GM12878 (cell line): ENCODE data around the gene CEP63. TPM values are rescaled to one million over a fixed set of nuclear protein-coding genes. Genes with fewer than 3 reads are reported as not detected.

ENCODE experiments used
- ATAC-seq: fragments of 200-7000 bp; cut with Tn5 transposase; 3 replicates; pipeline ENCODE4 v1.9.1; 2020; ENCODE audit warnings: mild to moderate bottlenecking, moderate library complexity
- BruUV-seq: library from RNA; stranded (reverse); fragments of 400-500 nt; replicated peaks from 2 replicates; lab custom pipeline; 2021; lab: Mats Ljungman, UMichigan
- CTCF ChIA-PET: fragments of 300-600 bp; sonication (Branson Sonifier 250); formaldehyde crosslinking; extraction: SDS; loops from one replicate; lab custom pipeline; 2021; ENCODE audit warnings: inconsistent platforms; lab: Yijun Ruan, JAX
- POLR2A ChIA-PET: fragments of 350-600 bp; formaldehyde crosslinking; extraction: SDS; loops from one replicate; lab custom pipeline; 2021; ENCODE audit warnings: inconsistent platforms; lab: Charles Lee
- RAD21 ChIA-PET: fragments of 300-600 bp; sonication (Branson Sonifier 250); formaldehyde crosslinking; loops from one replicate; lab custom pipeline; 2023; ENCODE audit warnings: antibody characterized with exemption; ENCODE audit not compliant: unreplicated experiment; lab: Charles Lee
- SMC1A ChIA-PET: fragments of 300-600 bp; sonication (Branson Sonifier 250); formaldehyde crosslinking; loops from one replicate; lab custom pipeline; 2023; ENCODE audit not compliant: unreplicated experiment, uncharacterized antibody; lab: Charles Lee
- DNase-seq: peaks from one replicate; pipeline ENCODE4 v3.0.0-alpha.2; 2011; ENCODE audit warnings: low read depth, low spot score
- FAIRE-seq: peaks from 3 replicates; lab custom pipeline; 2011; peaks lifted over from hg19 to GRCh38; lab: Jason Lieb, UNC
- H2AFZ ChIP-seq: 2 replicates; pipeline ENCODE4 v1.6.0; 2011; ENCODE audit warnings: low read depth, low read length, control low read depth; ENCODE audit not compliant: control insufficient read depth
- H3K27ac ChIP-seq: 2 replicates; pipeline ENCODE4 v1.5.1; 2011; ENCODE audit warnings: control low read depth; ENCODE audit not compliant: control insufficient read depth, insufficient read depth
- H3K27me3 ChIP-seq, 2 experiments: replicated peaks in 1 of 2; 2 replicates each; pipeline versions ENCODE4 v1.6.0 to v1.6.1; 2011; ENCODE audit warnings: low read length in 1 of 2; ENCODE audit not compliant: control insufficient read depth in 2 of 2, insufficient read depth in 2 of 2
- H3K36me3 ChIP-seq, 2 experiments: 2 replicates each; pipeline ENCODE4 v1.5.1; 2011; ENCODE audit warnings: low read length in 1 of 2; ENCODE audit not compliant: control insufficient read depth in 2 of 2, insufficient read depth in 2 of 2
- H3K4me1 ChIP-seq: 2 replicates; pipeline ENCODE4 v1.6.1; 2011; ENCODE audit warnings: mild to moderate bottlenecking, low read length, moderate library complexity, mixed read lengths; ENCODE audit not compliant: control insufficient read depth, insufficient read depth
- H3K4me2 ChIP-seq: 2 replicates; pipeline ENCODE4 v1.6.0; 2011; ENCODE audit warnings: control low read depth; ENCODE audit not compliant: control insufficient read depth, insufficient read depth
- H3K4me3 ChIP-seq: fragments of 200-600 bp; sonication (generic); 2 replicates; pipeline ENCODE4 v1.5.1; 2016
- H3K79me2 ChIP-seq: 2 replicates; pipeline ENCODE4 v1.6.0; 2011; ENCODE audit warnings: low read length; ENCODE audit not compliant: control insufficient read depth, insufficient read depth
- H3K9ac ChIP-seq: 2 replicates; pipeline ENCODE4 v1.8.0; 2011; ENCODE audit warnings: low read length, control low read depth, mixed read lengths; ENCODE audit not compliant: control insufficient read depth, insufficient read depth
- H3K9me3 ChIP-seq: replicated peaks from 3 replicates; pipeline ENCODE4 v1.5.1; 2011; ENCODE audit warnings: mild to moderate bottlenecking, low read length; ENCODE audit not compliant: control insufficient read depth, insufficient read depth
- H4K20me1 ChIP-seq: 2 replicates; pipeline ENCODE4 v1.6.0; 2011; ENCODE audit not compliant: control insufficient read depth, insufficient read depth
- BACH1 ChIP-seq: fragments of 450-650 bp; IDR thresholded peaks from 2 replicates; pipeline ENCODE4 v1.6.1; 2017; ENCODE audit warnings: mild to moderate bottlenecking, borderline replicate concordance
- CTCF ChIP-seq, 3 experiments: IDR thresholded peaks in 2 of 3; conservative IDR thresholded peaks in 1 of 3; 2 replicates each; pipeline ENCODE4 v1.5.1; 2011; ENCODE audit warnings: low read depth in 3 of 3, low read length in 3 of 3, mild to moderate bottlenecking in 3 of 3, control low read depth in 2 of 3, moderate library complexity in 2 of 3, inconsistent platforms in 1 of 3, mixed read lengths in 1 of 3; ENCODE audit not compliant: control insufficient read depth in 2 of 3, insufficient read depth in 1 of 3; ENCODE audit errors: extremely low read depth in 1 of 3
- E2F4 ChIP-seq: IDR thresholded peaks from 2 replicates; pipeline ENCODE4 v1.6.1; 2012; ENCODE audit warnings: low read depth, low read length, improper control_type of control experiment
- POLR2AphosphoS5 ChIP-seq: IDR thresholded peaks from 2 replicates; pipeline ENCODE4 v1.6.1; 2011; ENCODE audit warnings: mild to moderate bottlenecking, low read length, inconsistent platforms
- RAD21 ChIP-seq: IDR thresholded peaks from 2 replicates; pipeline ENCODE4 v1.6.1; 2011; ENCODE audit warnings: mild to moderate bottlenecking, low read depth, low read length, moderate library complexity; ENCODE audit not compliant: insufficient read depth
- SMARCA5 ChIP-seq: fragments of 450-650 bp; IDR thresholded peaks from 2 replicates; pipeline ENCODE4 v1.6.1; 2017; ENCODE audit warnings: mild to moderate bottlenecking
- WGBS: methylation state at CpG from one replicate; pipeline ENCODE4 v1.1.6; 2016; ENCODE audit warnings: low lambda C conversion rate; ENCODE audit not compliant: insufficient replicate concordance, insufficient coverage; ENCODE audit errors: missing lambda C conversion rate; 5-methylcytosine and 5-hydroxymethylcytosine counted together
- in situ Hi-C: fragments of 300-500 bp; cut with MboI; formaldehyde crosslinking; loops from 9 replicates; pipeline ENCODE4 v1.14.3; 2018; ENCODE audit warnings: mixed read lengths
- intact Hi-C: fragments of 100-400 bp; cut with micrococcal nuclease; formaldehyde crosslinking; loops from one replicate; pipeline ENCODE4 v1.14.2; 2022; ENCODE audit not compliant: unreplicated experiment
- polyA plus RNA-seq, 11 experiments: library from polyadenylated mRNA; depleted of rRNA in 4 of 11; unstranded in 6 of 11; stranded (reverse) in 5 of 11; fragments of >200 nt; fragmentation: Nextera tagmentation in 4 of 11; fragmentation: Illumina TruSeq in 1 of 11; extraction: Ambion mirVana in 4 of 11; extraction: Trizol in 1 of 11; gene quantifications; 1 replicate in 1 of 11; 2 replicates in 10 of 11; pipeline versions ENCODE4 v1.2.1 to v1.2.3, GENCODE V29; 2011 to 2016; ENCODE audit warnings: inconsistent platforms in 2 of 11, missing spikeins in 2 of 11, low read depth in 1 of 11
- total RNA-seq, 4 experiments: library from RNA; depleted of rRNA in 3 of 4; stranded (reverse); fragments of >200 nt in 3 of 4; fragmentation: Illumina TruSeq in 1 of 4; extraction: Trizol in 1 of 4; gene quantifications; 2 replicates each; pipeline versions ENCODE4 v1.2.1 to v1.2.3, GENCODE V29; 2013 to 2021

Gene CEP63
- total and polyA plus RNA-seq, 10 of the 15 experiments (the other 5 are each of a cell fraction or from before 2014, with no cell fraction given): 14.0 to 36.9 (median 26.8) TPM

- Histone ChIP-seq H3K27ac (no peak overlapping the region), H3K79me2 (no peaks in the 10 kb centered on the region), H3K4me3 (no peak overlapping the region), H3K36me3 (no peaks in the 10 kb centered on the region), H3K9me3 (no peaks in the 10 kb centered on the region), H4K20me1 (no peaks in the 10 kb centered on the region), H2AFZ (no peak overlapping the region), H3K9ac (no peak overlapping the region), H3K27me3 (no peaks in the 10 kb centered on the region), H3K4me2 (no peak overlapping the region), H3K4me1 (no peaks in the 10 kb centered on the region)
- intact Hi-C loops (no loop called here), in situ Hi-C loops (no loop called here)
- ChIA-PET CTCF (interaction anchor here (1.0 to 1.4 kb wide), 3 partner anchors 140 to 235 kb away, joined by 3 read pairs; no protein-coding TSS in a partner anchor), RAD21 (no interaction called here), SMC1A (no interaction called here), POLR2A (no interaction called here)
- DNase-seq (no peak), ATAC-seq (no peak), FAIRE-seq (no peak)
- no TSS peak for BruUV-seq
- WGBS: 33% methylated on average over 5 of the region's 5 CpGs
- TF ChIP-seq BACH1 (no peak), SMARCA5 (no peak), E2F4 (no peak)
Observed at GRCh38 chr3:134448664-134449063, 37.2 kb upstream of the CEP63 start.

- Histone ChIP-seq H3K4me3 (no peak overlapping the region), H3K79me2 (no peaks in the 10 kb centered on the region), H3K27ac (no peak overlapping the region), H3K9ac (no peak overlapping the region), H4K20me1 (no peaks in the 10 kb centered on the region), H3K27me3 (no peaks in the 10 kb centered on the region; a peak in 1 of 4 replicates), H3K9me3 (no peaks in the 10 kb centered on the region), H3K4me2 (no peak overlapping the region), H2AFZ (no peak overlapping the region), H3K4me1 (no peaks in the 10 kb centered on the region), H3K36me3 (no peaks in the 10 kb centered on the region)
- intact Hi-C loops: no loop called here
- 26% methylated on average over 2 of the region's 2 CpGs for WGBS
- DNase-seq: no peak
- TF ChIP-seq RAD21 (0 out of 2 replicates have a peak, but pooled peaks have one; percentile 6), POLR2AphosphoS5 (no peak), CTCF (IDR thresholded peaks at IDR 0.05 in 2 of 3, conservative IDR thresholded peaks at IDR 0.05 in 1 of 3; ENCODE audit: control insufficient read depth in 2 of 3, extremely low read depth in 1 of 3, insufficient read depth in 1 of 3, low read depth in 3 of 3, low read length in 3 of 3) (peak in 2 of 3 experiments; percentile 21 to 31; a peak in 3 of 6 replicates)
- RAD21 ChIA-PET: no interaction called here
- no TSS peak for BruUV-seq
- ATAC-seq: peak; percentile 46; the same call in 2 of the 3 replicates
- POLR2A ChIA-PET: no interaction called here
- CTCF ChIA-PET: interaction anchor here (1.0 to 1.4 kb wide), 3 partner anchors 140 to 236 kb away, joined by 3 read pairs; no protein-coding TSS in a partner anchor
- no peak for FAIRE-seq
- in situ Hi-C loops: no loop called here
- SMC1A ChIA-PET: no interaction called here
Observed at GRCh38 chr3:134449277-134449676, 36.6 kb upstream of the CEP63 start.
